ENCODE data around the gene WNT9B.
"Not testable (repeated sequence)": the region's sequence is repeated elsewhere in the genome, so short reads cannot be mapped to it uniquely, and the experiment has no call there.

WNT9B gene

GRCh38 chr17:46917041-46917440 lies 65.7 kb downstream of the WNT9B start:
- no peak for DNase-seq

GRCh38 chr17:46917516-46917915 lies 66.1 kb downstream of the WNT9B start:
- DNase-seq: no peak

GRCh38 chr17:46921962-46922361 lies 70.6 kb downstream of the WNT9B start:
- not testable (repeated sequence) for DNase-seq

- no peak for DNase-seq
These were observed 71.1 kb downstream of the WNT9B start for GRCh38 chr17:46922487-46922803.

GRCh38 chr17:46922804-46923635 lies 71.6 kb downstream of the WNT9B start, which contains the start of gene GOSR2:
GOSR2 (plus strand) TSS chr17:46923160; CDS start chr17:46923193, 33 bp downstream.
- peak; percentile 89 to 92 for DNase-seq

GRCh38 chr17:46925185-46925868 lies 73.9 kb downstream of the WNT9B start:
- no peak for DNase-seq

GRCh38 chr17:46928467-46929261 lies 77.3 kb downstream of the WNT9B start:
- no peak for DNase-seq

GRCh38 chr17:46929413-46929812 lies 78.0 kb downstream of the WNT9B start:
- no peak for DNase-seq

- DNase-seq: no peak
These were observed 78.7 kb downstream of the WNT9B start for GRCh38 chr17:46930051-46930450.

GRCh38 chr17:46931596-46931995 lies 80.2 kb downstream of the WNT9B start:
- DNase-seq: no peak

- DNase-seq: no peak
These were observed 84.4 kb downstream of the WNT9B start for GRCh38 chr17:46935658-46936266.

Measured in CD4-positive, alpha-beta T cell treated with Interleukin-4 for 1 hour (primary cell).